MM.1S (cell line): ENCODE data around the gene MARCHF6.

ENCODE experiments used
- DNase-seq: peaks from one replicate; pipeline ENCODE4 v3.0.0-alpha.2; 2015
- H2AFZ ChIP-seq: fragments of 300-600 bp; sonication (generic); 2 replicates; pipeline ENCODE4 v1.6.0; 2016; ENCODE audit warnings: antibody characterized with exemption, low read length
- H3F3A ChIP-seq: fragments of 300-600 bp; sonication (generic); 2 replicates; pipeline ENCODE4 v1.6.1; 2016; ENCODE audit warnings: mild to moderate bottlenecking, antibody characterized with exemption, low read length, moderate library complexity, mixed read lengths; ENCODE audit not compliant: insufficient read depth
- H3K27ac ChIP-seq: fragments of 300-600 bp; sonication (generic); 2 replicates; pipeline ENCODE4 v1.5.1; 2016; ENCODE audit warnings: mild to moderate bottlenecking, low read length
- H3K27me3 ChIP-seq: fragments of 300-600 bp; sonication (generic); replicated peaks from 2 replicates; pipeline ENCODE4 v1.6.0; 2016; ENCODE audit warnings: low read length; ENCODE audit not compliant: insufficient read depth
- H3K36me3 ChIP-seq: fragments of 300-600 bp; sonication (generic); replicated peaks from 2 replicates; pipeline ENCODE4 v1.6.1; 2016; ENCODE audit warnings: mild to moderate bottlenecking, low read length, mixed read lengths; ENCODE audit not compliant: insufficient read depth
- H3K4me1 ChIP-seq: fragments of 300-600 bp; sonication (generic); 2 replicates; pipeline ENCODE4 v1.6.1; 2016; ENCODE audit warnings: low read length, mixed read lengths
- H3K4me2 ChIP-seq: fragments of 300-600 bp; sonication (generic); 2 replicates; pipeline ENCODE4 v1.6.0; 2016; ENCODE audit warnings: low read depth, low read length
- H3K4me3 ChIP-seq: fragments of 300-600 bp; sonication (generic); 2 replicates; pipeline ENCODE4 v1.5.1; 2016; ENCODE audit warnings: low read length, mixed read lengths
- H3K79me2 ChIP-seq: fragments of 300-600 bp; sonication (generic); 2 replicates; pipeline ENCODE4 v1.6.1; 2016; ENCODE audit warnings: mixed run types, low read length, mixed read lengths
- H3K9ac ChIP-seq: fragments of 300-600 bp; sonication (generic); 2 replicates; pipeline ENCODE4 v1.6.1; 2016; ENCODE audit warnings: low read length, mixed read lengths
- H3K9me2 ChIP-seq: fragments of 300-600 bp; sonication (generic); replicated peaks from 2 replicates; pipeline ENCODE4 v1.6.1; 2016; ENCODE audit warnings: mild to moderate bottlenecking, low read length, mixed read lengths; ENCODE audit not compliant: insufficient read depth
- H3K9me3 ChIP-seq: fragments of 300-600 bp; sonication (generic); replicated peaks from 2 replicates; pipeline ENCODE4 v1.6.1; 2016; ENCODE audit warnings: mild to moderate bottlenecking, low read length, mixed read lengths; ENCODE audit not compliant: insufficient read depth
- H4K20me1 ChIP-seq: fragments of 300-600 bp; sonication (generic); 2 replicates; pipeline ENCODE4 v1.6.1; 2016; ENCODE audit warnings: mild to moderate bottlenecking, low read length, moderate library complexity, mixed read lengths; ENCODE audit not compliant: insufficient read depth
- EZH2 ChIP-seq: fragments of 300-600 bp; sonication (generic); optimal IDR thresholded peaks from 2 replicates; pipeline ENCODE3; 2017; ENCODE audit warnings: low read depth, mild to moderate bottlenecking, antibody characterized with exemption, low read length, mixed read lengths
- EZH2phosphoT487 ChIP-seq: fragments of 300-600 bp; sonication (generic); IDR thresholded peaks from 2 replicates; pipeline ENCODE4 v1.6.1; 2018; ENCODE audit warnings: antibody characterized with exemption, low read length
- TF ChIP-seq, protein P1 (sequence below): fragments of 300-600 bp; sonication (generic); IDR thresholded peaks from 2 replicates; pipeline ENCODE4 v1.5.1; 2016; ENCODE audit warnings: antibody characterized with exemption, low read length, mixed read lengths

MARCHF6 gene

DNA sequence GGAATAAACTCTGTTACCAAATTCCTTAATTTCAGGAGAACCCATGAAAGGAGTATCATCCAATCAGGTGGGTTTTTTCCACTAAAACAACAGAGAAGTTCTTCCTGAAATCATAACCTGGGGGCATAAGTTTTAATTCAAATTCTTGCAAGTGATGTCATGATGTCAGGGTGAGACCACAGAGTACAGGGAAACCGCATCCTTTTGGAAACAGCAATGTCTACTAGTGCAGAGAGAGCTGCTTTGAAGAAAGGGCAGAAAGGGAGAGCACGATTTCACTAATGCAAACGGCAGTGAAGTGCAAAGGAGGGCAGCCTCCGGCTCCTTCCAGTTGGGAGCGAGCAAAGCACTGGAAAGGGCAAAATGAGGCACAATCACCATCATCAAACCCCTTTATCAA lies 25.2 kb upstream of the MARCHF6 start:
- H3K9me3 ChIP-seq, result no peaks in the 10 kb centered on the region
- H3K36me3 ChIP-seq, result no peaks in the 10 kb centered on the region
- no peak for DNase-seq
- H3F3A ChIP-seq, result no peaks in the 10 kb centered on the region
- no peak overlapping the region for H3K27ac ChIP-seq
- no peak overlapping the region for H3K4me2 ChIP-seq
- no peaks in the 10 kb centered on the region for H3K4me1 ChIP-seq
- H3K9ac ChIP-seq, result no peak overlapping the region
- no peak overlapping the region for H2AFZ ChIP-seq
- no peaks in the 10 kb centered on the region for H3K79me2 ChIP-seq
- H3K4me3 ChIP-seq, result no peak overlapping the region
- TF ChIP-seq, protein P1, sequence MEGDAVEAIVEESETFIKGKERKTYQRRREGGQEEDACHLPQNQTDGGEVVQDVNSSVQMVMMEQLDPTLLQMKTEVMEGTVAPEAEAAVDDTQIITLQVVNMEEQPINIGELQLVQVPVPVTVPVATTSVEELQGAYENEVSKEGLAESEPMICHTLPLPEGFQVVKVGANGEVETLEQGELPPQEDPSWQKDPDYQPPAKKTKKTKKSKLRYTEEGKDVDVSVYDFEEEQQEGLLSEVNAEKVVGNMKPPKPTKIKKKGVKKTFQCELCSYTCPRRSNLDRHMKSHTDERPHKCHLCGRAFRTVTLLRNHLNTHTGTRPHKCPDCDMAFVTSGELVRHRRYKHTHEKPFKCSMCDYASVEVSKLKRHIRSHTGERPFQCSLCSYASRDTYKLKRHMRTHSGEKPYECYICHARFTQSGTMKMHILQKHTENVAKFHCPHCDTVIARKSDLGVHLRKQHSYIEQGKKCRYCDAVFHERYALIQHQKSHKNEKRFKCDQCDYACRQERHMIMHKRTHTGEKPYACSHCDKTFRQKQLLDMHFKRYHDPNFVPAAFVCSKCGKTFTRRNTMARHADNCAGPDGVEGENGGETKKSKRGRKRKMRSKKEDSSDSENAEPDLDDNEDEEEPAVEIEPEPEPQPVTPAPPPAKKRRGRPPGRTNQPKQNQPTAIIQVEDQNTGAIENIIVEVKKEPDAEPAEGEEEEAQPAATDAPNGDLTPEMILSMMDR, result no peak
- no peaks in the 10 kb centered on the region for H3K9me2 ChIP-seq
- H4K20me1 ChIP-seq, result no peaks in the 10 kb centered on the region
- no peaks in the 10 kb centered on the region for H3K27me3 ChIP-seq

DNA sequence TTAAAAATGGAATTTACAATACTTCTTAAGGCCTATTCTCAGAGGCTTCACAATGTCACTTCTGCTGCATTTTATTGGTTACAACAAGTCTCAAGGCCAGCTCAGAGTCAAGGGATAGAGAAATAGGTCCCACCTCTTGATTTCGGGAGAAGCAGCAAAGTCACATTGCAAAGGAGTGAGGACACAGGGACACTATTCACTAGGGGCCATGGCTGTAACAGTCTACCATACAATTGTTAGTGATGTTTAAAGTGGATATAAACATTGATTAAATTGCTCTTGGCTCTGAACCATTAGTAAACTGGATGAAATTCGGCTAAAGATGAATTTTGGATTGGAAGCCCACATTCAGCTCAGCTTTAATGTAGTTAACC lies 24.1 kb upstream of the MARCHF6 start:
- Histone ChIP-seq H3K79me2 (no peaks in the 10 kb centered on the region), H2AFZ (no peak overlapping the region), H3K9me2 (no peaks in the 10 kb centered on the region), H3K4me1 (no peaks in the 10 kb centered on the region), H3F3A (no peaks in the 10 kb centered on the region), H3K9me3 (no peaks in the 10 kb centered on the region), H3K27me3 (no peaks in the 10 kb centered on the region), H4K20me1 (no peaks in the 10 kb centered on the region), H3K36me3 (no peaks in the 10 kb centered on the region), H3K27ac (no peak overlapping the region), H3K4me2 (no peak overlapping the region), H3K4me3 (no peak overlapping the region), H3K9ac (no peak overlapping the region)
- no peak for DNase-seq
- TF ChIP-seq EZH2phosphoT487 (no peak), EZH2 (no peak)
- TF ChIP-seq, protein P1, result no peak

GRCh38 chr5:10329820-10330481 lies 23.5 kb upstream of the MARCHF6 start:
- Histone ChIP-seq H3K36me3 (no peaks in the 10 kb centered on the region), H3K4me1 (no peaks in the 10 kb centered on the region), H3K4me2 (no peak overlapping the region)

More at GRCh38 chr5:10329820-10330481, 23.5 kb upstream of the MARCHF6 start:
- TF ChIP-seq EZH2phosphoT487 (no peak), EZH2 (no peak)
- TF ChIP-seq, protein P1, result no peak
- H3F3A ChIP-seq, result no peaks in the 10 kb centered on the region
- H3K9me3 ChIP-seq, result no peaks in the 10 kb centered on the region
- DNase-seq, result no peak
- no peak overlapping the region for H3K4me3 ChIP-seq
- H2AFZ ChIP-seq, result no peak overlapping the region
- no peaks in the 10 kb centered on the region for H3K27me3 ChIP-seq
- H4K20me1 ChIP-seq, result no peaks in the 10 kb centered on the region
- no peak overlapping the region for H3K27ac ChIP-seq
- H3K9me2 ChIP-seq, result no peaks in the 10 kb centered on the region
- no peak overlapping the region for H3K9ac ChIP-seq
- H3K79me2 ChIP-seq, result no peaks in the 10 kb centered on the region
